Ovary (tissue), 9 donors: ENCODE measurements around the gene DAB2. TPM values are rescaled to one million over a fixed set of nuclear protein-coding genes. Genes with fewer than 3 reads are reported as not detected.

Experiments used
- DNase-seq, 5 donors: peaks; one replicate each; pipeline ENCODE4 v3.0.0-alpha.2; 2019 to 2020
- H3K27ac ChIP-seq, 2 donors: fragments of 200-600 bp; one replicate each; pipeline versions ENCODE4 v1.5.1 to v1.8.0; 2019 to 2022
- H3K27me3 ChIP-seq: fragments of 200-600 bp; one replicate; pipeline ENCODE4 v1.8.0; 2022
- H3K36me3 ChIP-seq: fragments of 200-600 bp; sonication (generic); one replicate; pipeline ENCODE4 v1.5.1; 2019
- H3K4me1 ChIP-seq: one replicate; pipeline ENCODE4 v1.8.1; 2013; ENCODE audit warnings: mild to moderate bottlenecking, moderate library complexity; ENCODE audit not compliant: insufficient read depth
- H3K4me3 ChIP-seq: fragments of 200-600 bp; sonication (generic); one replicate; pipeline ENCODE4 v1.5.1; 2017
- H3K9me3 ChIP-seq, 2 donors: fragments of 200-600 bp in 1 of 2; sonication (generic) in 1 of 2; one replicate each; pipeline versions ENCODE4 v1.5.1 to v1.8.1; 2013 to 2019; ENCODE audit warnings: mild to moderate bottlenecking in 1 of 2, moderate library complexity in 1 of 2
- CTCF ChIP-seq, 3 donors: fragments of 450-650 bp in 2 of 3; fragments of 200-600 bp in 1 of 3; IDR thresholded peaks; one replicate each; pipeline versions ENCODE4 v1.5.1 to v1.8.0; 2016 to 2022; ENCODE audit warnings: antibody characterized with exemption in 3 of 3, mild to moderate bottlenecking in 1 of 3
- EP300 ChIP-seq: sonication (generic); formaldehyde crosslinking; IDR thresholded peaks from one replicate; pipeline ENCODE4 v1.6.1; 2017; ENCODE audit warnings: antibody characterized with exemption
- POLR2A ChIP-seq: fragments of 450-650 bp; IDR thresholded peaks from one replicate; pipeline ENCODE4 v1.6.1; 2017; ENCODE audit warnings: antibody characterized with exemption, mild to moderate bottlenecking, moderate library complexity
- WGBS, 3 donors: extraction: QIAGEN DNeasy Blood & Tissue Kit in 1 of 3; methylation state at CpG; one replicate each; pipeline versions ENCODE4 v1.1.5 to v1.1.7; 2013 to 2017; 5-methylcytosine and 5-hydroxymethylcytosine counted together
- intact Hi-C, 4 donors: fragments of 100-400 bp; cut with DNase I; formaldehyde crosslinking; loops; one replicate each; pipeline versions ENCODE4 v1.11.0 to v1.15.1; 2022 to 2023
- polyA plus RNA-seq, 2 donors: library from polyadenylated mRNA; stranded (reverse); fragments of 200-250 nt in 1 of 2; fragments of 350-450 nt in 1 of 2; fragmentation: Illumina TruSeq in 1 of 2; extraction: RNeasy Lipid Tissue Mini Kit (QIAGEN cat#74804) in 1 of 2; gene quantifications; one replicate each; pipeline ENCODE4 v1.2.3, GENCODE V29; 2013 to 2014
- total RNA-seq, 7 donors: library from RNA; depleted of rRNA in 2 of 7; stranded (reverse); fragments of >200 nt in 2 of 7; fragmentation: NEBNext Ultra II Directional in 3 of 7; extraction: Animal tissue kit (Norgen Biotek cat#: 25700) in 3 of 7; gene quantifications; one replicate each; pipeline versions ENCODE4 v1.1.0 to v1.2.4, GENCODE V29; 2016 to 2023
- donor health status: DM: no; HTN: no; CAD: no; lungs with moderate emphysema.
- donor health status: DM: no; HTN: no; CAD: no.
- donor health status: Bipolar disorder and iron deficiency.
- donor health status: DM: yes; HTN: yes; CAD: no.
- donor health status: DM: no; HTN: no; CAD: no.
- donor health status: DM: yes; HTN: yes; CAD: no.

DAB2 gene
- total and polyA plus RNA-seq, 9 donors, result 25.0 to 118 (median 38.7) TPM

GRCh38 chr5:39384271-39384670 lies 40.5 kb downstream of the DAB2 start:
- no peaks in the 10 kb centered on the region for H3K27me3 ChIP-seq
- no peaks in the 10 kb centered on the region for H3K36me3 ChIP-seq
- intact Hi-C loops, result loop anchor here in 1 of 4 donors (5.0 kb wide), 1 partner anchor 163 kb away; no protein-coding TSS in a partner anchor
- H3K9me3 ChIP-seq, result no peaks in the 10 kb centered on the region
- H3K4me3 ChIP-seq, result no peak overlapping the region
- H3K27ac ChIP-seq, result no peak overlapping the region
- WGBS, 3 donors, result 85 to 91% (median 91%) methylated on average over 1 of the region's 1 CpG
- no peaks in the 10 kb centered on the region for H3K4me1 ChIP-seq
- no peak for DNase-seq
- TF ChIP-seq EP300, result no peak
- TF ChIP-seq CTCF (IDR thresholded peaks at IDR 0.05), result no peak
- TF ChIP-seq POLR2A, result no peak

DNA sequence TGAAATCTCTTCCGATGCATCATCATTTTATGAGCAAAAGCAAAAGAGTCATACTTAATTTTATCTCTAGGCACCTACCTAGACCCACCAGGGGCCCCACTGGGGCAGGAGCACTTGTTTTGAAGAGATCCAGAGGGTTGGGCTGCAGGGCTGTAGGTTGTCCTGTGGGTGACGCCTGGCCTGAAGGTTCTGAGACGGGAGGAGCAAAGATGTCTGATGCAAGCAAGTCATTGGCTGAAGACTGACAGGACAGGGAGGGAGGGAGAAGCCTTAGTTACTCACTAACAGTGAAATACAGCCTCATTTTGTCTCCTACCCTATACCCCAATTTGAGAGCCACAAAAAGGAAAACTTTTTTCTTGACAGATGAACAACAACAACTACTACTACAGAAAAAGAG lies 43.4 kb downstream of the DAB2 start:
- intact Hi-C loops, result loop anchor here in 1 of 4 donors (5.0 kb wide), 1 partner anchor 166 kb away; no protein-coding TSS in a partner anchor
- Histone ChIP-seq H3K27ac (no peak overlapping the region), H3K36me3 (no peaks in the 10 kb centered on the region), H3K4me1 (no peaks in the 10 kb centered on the region), H3K27me3 (no peaks in the 10 kb centered on the region), H3K9me3 (no peaks in the 10 kb centered on the region), H3K4me3 (no peak overlapping the region)
- WGBS, 3 donors, result 94 to 97% (median 95%) methylated on average over 3 of the region's 3 CpGs
- TF ChIP-seq POLR2A (no peak), EP300 (no peak), CTCF (IDR thresholded peaks at IDR 0.05) (no peak)
- DNase-seq, result no peak

- intact Hi-C loops, result loop anchor here (5.0 kb wide), 2 partner anchors 168 to 188 kb away; no protein-coding TSS in a partner anchor
- Histone ChIP-seq H3K4me1 (no peaks in the 10 kb centered on the region), H3K36me3 (no peaks in the 10 kb centered on the region), H3K27me3 (no peaks in the 10 kb centered on the region), H3K4me3 (no peak overlapping the region), H3K27ac (no peak overlapping the region), H3K9me3 (no peaks in the 10 kb centered on the region)
- TF ChIP-seq EP300 (no peak), POLR2A (no peak), CTCF (IDR thresholded peaks at IDR 0.05) (no peak)
- WGBS, 3 donors, result 67 to 72% (median 69%) methylated on average over 3 of the region's 3 CpGs
- no peak for DNase-seq
Measured at GRCh38 chr5:39379693-39380092, 45.1 kb downstream of the DAB2 start.

- WGBS, 3 donors, result 45 to 55% (median 49%) methylated on average over 2 of the region's 2 CpGs
- H3K36me3 ChIP-seq, result no peaks in the 10 kb centered on the region
Measured at GRCh38 chr5:39377613-39378012, 47.2 kb downstream of the DAB2 start.

More at GRCh38 chr5:39377613-39378012, 47.2 kb downstream of the DAB2 start:
- H3K9me3 ChIP-seq, result no peaks in the 10 kb centered on the region
- TF ChIP-seq EP300, result no peak
- TF ChIP-seq CTCF (IDR thresholded peaks at IDR 0.05), result no peak
- TF ChIP-seq POLR2A, result no peak
- DNase-seq, result no peak
- H3K4me1 ChIP-seq, result no peaks in the 10 kb centered on the region
- no peaks in the 10 kb centered on the region for H3K27me3 ChIP-seq
- H3K27ac ChIP-seq, result no peak overlapping the region
- H3K4me3 ChIP-seq, result no peak overlapping the region
- intact Hi-C loops, result loop anchor here (5.0 kb wide), 2 partner anchors 170 to 190 kb away; no protein-coding TSS in a partner anchor
